ENCODE data around the gene SMG5.

SMG5 gene

GRCh38 chr1:156281693-156282478 lies 739 bp downstream of the SMG5 start:
- DNase-seq: no peak

- peak; percentile 14 for DNase-seq
Measured at GRCh38 chr1:156281281-156281680, 1.3 kb downstream of the SMG5 start.

- DNase-seq: no peak
Measured at GRCh38 chr1:156279837-156280236, 2.8 kb downstream of the SMG5 start.

- no peak for DNase-seq
Measured at GRCh38 chr1:156276966-156277381, 5.7 kb downstream of the SMG5 start.

- DNase-seq: no peak
Measured at GRCh38 chr1:156276532-156276931, 6.1 kb downstream of the SMG5 start.

- no peak for DNase-seq
Measured at GRCh38 chr1:156270314-156270713, 12.3 kb downstream of the SMG5 start.

GRCh38 chr1:156268336-156268735 lies 14.3 kb downstream of the SMG5 start:
- DNase-seq: no peak

GRCh38 chr1:156266051-156266450 lies 16.6 kb downstream of the SMG5 start:
- DNase-seq: no peak

GRCh38 chr1:156263288-156263655 lies 19.4 kb downstream of the SMG5 start:
- DNase-seq: no peak

GRCh38 chr1:156262461-156263287 lies 20.0 kb downstream of the SMG5 start:
- no peak for DNase-seq

GRCh38 chr1:156260896-156261295 lies 21.7 kb downstream of the SMG5 start:
- no peak for DNase-seq

GRCh38 chr1:156259805-156260204 lies 22.8 kb downstream of the SMG5 start:
- DNase-seq: no peak

- DNase-seq: no peak
Measured at GRCh38 chr1:156258859-156259258, 23.8 kb downstream of the SMG5 start.

- DNase-seq: no peak
Measured at GRCh38 chr1:156257711-156258110, 24.9 kb downstream of the SMG5 start.

- no peak for DNase-seq
Measured at GRCh38 chr1:156253634-156254033, 29.0 kb downstream of the SMG5 start.

- no peak for DNase-seq
Measured at GRCh38 chr1:156251527-156251926, 31.1 kb downstream of the SMG5 start.

GRCh38 chr1:156249593-156249992 lies 33.0 kb downstream of the SMG5 start:
- no peak for DNase-seq

GRCh38 chr1:156248323-156248683 lies 34.3 kb downstream of the SMG5 start:
- DNase-seq: no peak

GRCh38 chr1:156247460-156248322 lies 34.9 kb downstream of the SMG5 start, which contains the start of gene PAQR6:
TSS of gene PAQR6 (minus strand) at chr1:156248056. CDS start at chr1:156246731, 1,325 bp downstream.
- no peak for DNase-seq

- DNase-seq: no peak
Measured at GRCh38 chr1:156246781-156247459, 35.7 kb downstream of the SMG5 start.

GRCh38 chr1:156246241-156246780 lies 36.3 kb downstream of the SMG5 start:
- no peak for DNase-seq

All from NCI-H1694 (cell line).